Activated T-cell treated with anti-CD3 and anti-CD28 coated beads for 4 hours (primary cell): ENCODE measurements around the gene MTFMT.
"Not testable (repeated sequence)": the region's sequence is repeated elsewhere in the genome, so short reads cannot be mapped to it uniquely, and the experiment has no call there.

Experiments used
- DNase-seq: peaks from one replicate; pipeline ENCODE4 v3.0.0-alpha.2; 2020

The MTFMT gene

DNA sequence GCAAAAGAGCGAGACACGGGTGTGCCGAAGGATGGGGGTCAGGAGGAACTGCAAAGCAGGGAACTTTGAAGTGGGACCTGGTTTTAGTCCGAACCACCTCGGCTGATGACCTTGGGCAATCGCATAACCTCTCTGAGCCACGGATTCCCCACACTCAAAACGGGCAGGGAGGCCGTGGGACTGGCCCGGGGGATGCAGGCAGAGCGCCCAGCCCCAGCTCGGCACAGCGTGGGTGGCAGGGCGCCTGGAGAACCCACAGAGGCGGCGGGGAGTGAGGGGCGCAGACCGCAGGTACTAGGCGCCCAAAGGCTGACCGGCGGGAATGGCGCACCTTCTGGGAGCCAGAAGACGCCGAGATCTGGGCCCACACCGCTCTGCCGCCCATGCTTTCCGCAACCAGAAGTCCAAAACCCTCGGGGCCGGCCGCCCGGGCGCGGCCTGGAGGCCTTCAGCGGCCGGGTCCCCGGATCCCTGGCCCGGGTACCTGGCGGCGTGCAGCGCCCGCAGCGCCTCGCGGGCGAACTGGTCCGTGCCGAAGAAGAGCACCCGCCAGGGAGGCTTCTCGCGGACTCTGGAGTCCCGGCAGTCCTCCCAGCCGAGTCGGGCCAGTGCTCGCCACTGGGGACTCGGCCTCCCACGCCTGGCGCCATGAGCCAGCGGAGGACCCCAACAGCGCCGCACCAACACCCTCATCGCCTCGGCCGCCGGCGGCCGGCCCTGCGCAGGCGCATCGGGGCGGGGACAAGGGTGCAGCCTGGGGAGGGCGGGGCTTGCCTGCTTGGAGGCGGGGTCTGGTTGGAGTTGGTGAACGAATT is at the start of gene MTFMT:
Gene MTFMT (minus strand): TSS at position 719 of the 815 bp plus-strand sequence. CDS start 26 bp downstream, at position 693.
- peak; percentile 96 for DNase-seq

GRCh38 chr15:65077981-65078352 is 48.5 kb upstream of the MTFMT start:
- DNase-seq = peak; percentile 13

- no peak for DNase-seq
Observed at GRCh38 chr15:65077291-65077980, 48.0 kb upstream of the MTFMT start.

DNA sequence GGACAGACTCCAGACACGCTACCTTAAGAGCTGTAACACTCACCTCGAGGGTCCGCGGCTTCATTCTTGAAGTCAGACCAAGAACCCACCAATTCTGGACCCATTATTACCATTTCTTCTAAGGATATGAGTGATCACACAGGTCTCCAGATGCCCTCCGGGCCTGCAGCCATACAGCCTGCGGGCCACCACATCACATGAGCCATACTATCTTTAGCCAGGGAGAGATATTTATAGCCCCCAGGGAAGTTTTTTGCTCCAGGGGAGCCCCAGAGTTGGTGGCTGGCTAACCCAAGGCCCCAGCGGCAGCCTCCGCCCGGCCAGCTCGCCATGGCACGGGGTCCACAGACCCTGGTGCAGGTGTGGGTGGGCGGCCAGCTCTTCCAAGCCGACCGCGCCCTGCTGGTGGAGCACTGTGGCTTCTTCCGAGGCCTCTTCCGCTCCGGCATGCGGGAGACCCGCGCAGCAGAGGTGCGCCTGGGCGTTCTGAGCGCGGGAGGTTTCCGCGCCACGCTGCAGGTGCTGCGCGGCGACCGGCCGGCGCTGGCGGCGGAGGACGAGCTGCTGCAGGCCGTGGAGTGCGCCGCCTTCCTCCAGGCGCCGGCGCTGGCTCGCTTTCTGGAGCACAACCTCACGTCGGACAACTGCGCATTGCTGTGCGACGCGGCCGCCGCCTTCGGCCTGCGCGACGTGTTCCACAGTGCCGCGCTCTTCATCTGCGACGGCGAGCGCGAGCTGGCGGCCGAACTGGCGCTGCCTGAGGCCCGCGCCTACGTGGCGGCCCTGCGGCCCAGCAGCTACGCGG is 47.2 kb upstream of the MTFMT start, which contains the start of gene KBTBD13:
Gene KBTBD13 (plus strand): TSS at position 261 of the 805 bp plus-strand sequence. CDS start 70 bp downstream, at position 331.
- no peak for DNase-seq

- DNase-seq = not testable (repeated sequence)
Observed at GRCh38 chr15:65075607-65076395, 46.4 kb upstream of the MTFMT start.

- DNase-seq = not testable (repeated sequence)
Observed at GRCh38 chr15:65074946-65075345, 45.5 kb upstream of the MTFMT start.

- DNase-seq = no peak
Observed at GRCh38 chr15:65072617-65073016, 43.2 kb upstream of the MTFMT start.

GRCh38 chr15:65072027-65072426 is 42.6 kb upstream of the MTFMT start:
- DNase-seq = no peak

GRCh38 chr15:65071381-65071811 is 42.0 kb upstream of the MTFMT start:
- no peak for DNase-seq

DNA sequence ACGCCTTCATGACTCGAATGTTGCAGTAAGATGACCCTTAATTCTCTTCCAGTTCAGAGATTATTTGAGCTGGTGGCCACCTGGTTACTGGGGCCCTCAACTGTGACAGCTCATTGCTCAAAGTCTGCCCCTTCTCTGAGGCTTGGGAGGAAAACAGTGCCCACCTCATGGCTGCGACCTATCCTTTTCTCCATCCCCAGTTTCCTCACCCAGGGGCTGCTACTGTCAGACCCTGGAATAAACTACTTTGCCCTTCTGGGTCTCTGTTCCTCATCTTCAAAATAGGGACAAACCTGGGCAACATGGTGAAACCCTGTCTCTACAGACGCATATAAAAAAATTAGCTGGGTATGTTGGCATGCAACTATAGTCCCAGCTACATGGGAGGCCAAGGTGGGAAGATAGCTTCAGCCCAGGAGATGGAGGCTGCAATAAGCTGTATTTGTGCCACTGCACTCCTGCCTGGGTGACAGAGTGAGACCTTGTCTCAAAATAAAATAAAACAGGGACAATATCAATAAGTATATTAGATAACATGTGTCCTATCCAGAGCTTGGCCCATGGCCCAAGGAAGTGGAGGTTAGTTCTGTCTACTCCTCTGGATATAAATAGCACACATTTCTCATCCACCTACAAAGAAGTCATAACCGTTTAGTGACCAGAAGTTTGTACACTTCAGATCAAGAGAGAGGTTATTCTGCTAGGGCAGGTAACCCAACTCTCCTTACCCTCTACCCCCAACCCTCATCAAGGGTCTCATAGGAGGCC is 40.5 kb upstream of the MTFMT start:
- DNase-seq = no peak

DNA sequence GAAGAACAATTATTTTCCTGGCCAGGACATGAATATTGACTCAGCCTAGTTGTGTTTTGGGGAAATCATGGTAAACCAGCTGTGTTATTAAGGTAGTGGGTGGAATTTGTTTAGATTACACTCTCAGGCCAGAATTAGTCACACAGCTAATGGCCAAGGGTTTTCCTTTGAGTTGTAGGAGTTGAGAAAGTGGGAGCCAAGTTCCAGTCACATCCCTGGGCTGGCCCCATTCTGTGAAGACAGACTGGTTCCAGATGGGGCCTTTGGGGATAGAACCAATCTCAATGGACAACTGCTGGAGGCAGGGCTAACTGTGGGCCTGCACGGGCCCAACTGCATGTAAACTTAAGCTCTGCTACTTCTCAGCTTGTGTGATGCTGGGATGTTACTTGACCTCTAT is 39.7 kb upstream of the MTFMT start:
- DNase-seq = no peak

GRCh38 chr15:65068403-65068788 is 39.0 kb upstream of the MTFMT start:
- no peak for DNase-seq

- no peak for DNase-seq
Observed at GRCh38 chr15:65067645-65068402, 38.4 kb upstream of the MTFMT start, which contains the start of gene RASL12. Gene RASL12 (minus strand): TSS chr15:65067991. CDS start chr15:65067835, 156 bp downstream.

- no peak for DNase-seq
Observed at GRCh38 chr15:65067317-65067644, 37.8 kb upstream of the MTFMT start.

DNA sequence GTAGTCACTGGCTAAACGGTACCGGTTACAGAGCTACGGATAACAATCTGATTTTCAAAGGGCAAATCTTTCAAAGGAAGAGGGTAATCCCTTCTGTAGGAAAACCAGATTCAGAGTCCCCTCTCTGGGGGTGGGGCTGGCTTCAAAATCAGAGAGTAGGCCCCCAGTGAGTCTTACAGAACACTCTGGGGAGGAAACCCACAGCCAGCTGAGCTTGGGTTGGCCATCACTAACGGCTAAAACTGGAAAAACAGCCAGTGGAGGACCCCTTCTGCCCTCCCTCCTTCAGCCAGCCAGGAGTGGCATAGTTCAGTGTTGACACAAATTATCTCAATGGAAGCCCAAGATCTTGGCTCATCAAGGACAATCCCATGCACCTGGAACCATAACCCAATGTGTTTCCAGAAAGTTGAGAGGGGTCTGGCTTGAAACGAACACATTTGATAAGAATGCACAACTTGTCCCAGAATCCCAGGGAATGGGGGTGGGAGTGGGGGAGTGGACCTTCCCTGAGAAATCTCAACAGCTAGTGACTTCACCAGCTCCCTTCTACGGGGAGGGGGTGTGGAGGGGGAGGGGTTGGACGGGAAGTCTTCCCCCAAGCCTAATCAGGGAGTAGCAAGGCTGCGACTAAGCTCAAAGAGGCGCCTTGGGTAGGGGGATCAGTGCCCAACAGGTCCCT is 37.3 kb upstream of the MTFMT start:
- no peak for DNase-seq

GRCh38 chr15:65066001-65066634 is 36.7 kb upstream of the MTFMT start:
- no peak for DNase-seq

- no peak for DNase-seq
Observed at GRCh38 chr15:65062726-65063125, 33.3 kb upstream of the MTFMT start.

DNA sequence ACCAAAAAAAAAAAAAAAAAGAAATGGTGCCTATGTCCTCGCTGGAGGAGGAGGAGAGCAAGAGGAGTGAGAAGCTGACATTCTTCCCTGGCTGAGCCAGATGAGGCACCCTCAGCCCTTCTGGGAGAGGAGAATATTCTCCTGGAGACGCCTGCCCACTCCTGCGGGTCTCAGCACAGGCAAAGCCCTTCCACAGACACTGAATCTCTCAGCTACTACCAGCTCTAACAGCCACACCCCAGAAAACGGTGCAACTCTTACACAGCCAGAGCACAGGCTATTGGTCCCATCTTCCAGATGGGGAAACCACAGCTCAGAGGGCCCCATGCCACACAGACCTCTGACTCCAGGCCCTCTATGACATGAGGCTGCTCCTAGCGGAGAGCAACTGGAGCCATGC is 32.6 kb upstream of the MTFMT start:
- no peak for DNase-seq

- DNase-seq = no peak
Observed at GRCh38 chr15:65060641-65061397, 31.4 kb upstream of the MTFMT start.
